ENCODE results near the gene KIFC1. TPM values are rescaled to one million over a fixed set of nuclear protein-coding genes. Genes with fewer than 3 reads are reported as not detected.

Gene KIFC1
- total and polyA plus RNA-seq, 12 donors: 0.09 to 6.1 (median 0.35) TPM; not detected in 2

GRCh38 chr6:33425668-33426577 lies 34.3 kb downstream of the KIFC1 start:
- ATAC-seq: peak; percentile 80 to 87 (median 84)
- H3K27ac ChIP-seq: peak overlapping the region; percentile 85 to 97 (median 92)
- 1 to 3% methylated on average over 43 of the region's 43 CpGs for WGBS, 2 donors
- intact Hi-C loops (cut with DNase I): loop anchor here in 5 of 10 donors (1.0 to 10.0 kb wide), 5 partner anchors 34 to 151 kb away; partner anchors contain the start of gene KIFC1 (in 4 of the 5)
- peaks cover 15 to 57% (median 46%) of the 10 kb centered on the region in 9 donors for H3K4me1 ChIP-seq
- H3K9me3 ChIP-seq: no peaks in the 10 kb centered on the region
- H3K36me3 ChIP-seq: no peaks in the 10 kb centered on the region
- TF ChIP-seq, protein P1, sequence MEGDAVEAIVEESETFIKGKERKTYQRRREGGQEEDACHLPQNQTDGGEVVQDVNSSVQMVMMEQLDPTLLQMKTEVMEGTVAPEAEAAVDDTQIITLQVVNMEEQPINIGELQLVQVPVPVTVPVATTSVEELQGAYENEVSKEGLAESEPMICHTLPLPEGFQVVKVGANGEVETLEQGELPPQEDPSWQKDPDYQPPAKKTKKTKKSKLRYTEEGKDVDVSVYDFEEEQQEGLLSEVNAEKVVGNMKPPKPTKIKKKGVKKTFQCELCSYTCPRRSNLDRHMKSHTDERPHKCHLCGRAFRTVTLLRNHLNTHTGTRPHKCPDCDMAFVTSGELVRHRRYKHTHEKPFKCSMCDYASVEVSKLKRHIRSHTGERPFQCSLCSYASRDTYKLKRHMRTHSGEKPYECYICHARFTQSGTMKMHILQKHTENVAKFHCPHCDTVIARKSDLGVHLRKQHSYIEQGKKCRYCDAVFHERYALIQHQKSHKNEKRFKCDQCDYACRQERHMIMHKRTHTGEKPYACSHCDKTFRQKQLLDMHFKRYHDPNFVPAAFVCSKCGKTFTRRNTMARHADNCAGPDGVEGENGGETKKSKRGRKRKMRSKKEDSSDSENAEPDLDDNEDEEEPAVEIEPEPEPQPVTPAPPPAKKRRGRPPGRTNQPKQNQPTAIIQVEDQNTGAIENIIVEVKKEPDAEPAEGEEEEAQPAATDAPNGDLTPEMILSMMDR (IDR thresholded peaks at IDR 0.05): peak; percentile 20 to 81 (median 70)
- peak overlapping the region; percentile 47 to 74 (median 64) for H3K4me3 ChIP-seq
- peak; percentile 86 to 91 for DNase-seq
- no peaks in the 10 kb centered on the region for H3K27me3 ChIP-seq

GRCh38 chr6:33426590-33427511 lies 35.2 kb downstream of the KIFC1 start:
- no peaks in the 10 kb centered on the region for H3K9me3 ChIP-seq
- peak overlapping the region; percentile 85 to 97 (median 92) for H3K27ac ChIP-seq
- no peak for DNase-seq
- 11 to 12% methylated on average over 12 of the region's 12 CpGs for WGBS, 2 donors
- H3K4me1 ChIP-seq: peaks cover 18 to 66% (median 55%) of the 10 kb centered on the region in 9 donors
- intact Hi-C loops (cut with DNase I): loop anchor here in 5 of 10 donors (1.0 to 10.0 kb wide), 5 partner anchors 35 to 150 kb away; partner anchors contain the start of gene KIFC1 (in 4 of the 5)
- peak overlapping the region; percentile 50 to 74 (median 66) for H3K4me3 ChIP-seq
- H3K27me3 ChIP-seq: no peaks in the 10 kb centered on the region
- TF ChIP-seq, protein P1 (IDR thresholded peaks at IDR 0.05): no peak
- no peak for ATAC-seq
- no peaks in the 10 kb centered on the region for H3K36me3 ChIP-seq

DNA sequence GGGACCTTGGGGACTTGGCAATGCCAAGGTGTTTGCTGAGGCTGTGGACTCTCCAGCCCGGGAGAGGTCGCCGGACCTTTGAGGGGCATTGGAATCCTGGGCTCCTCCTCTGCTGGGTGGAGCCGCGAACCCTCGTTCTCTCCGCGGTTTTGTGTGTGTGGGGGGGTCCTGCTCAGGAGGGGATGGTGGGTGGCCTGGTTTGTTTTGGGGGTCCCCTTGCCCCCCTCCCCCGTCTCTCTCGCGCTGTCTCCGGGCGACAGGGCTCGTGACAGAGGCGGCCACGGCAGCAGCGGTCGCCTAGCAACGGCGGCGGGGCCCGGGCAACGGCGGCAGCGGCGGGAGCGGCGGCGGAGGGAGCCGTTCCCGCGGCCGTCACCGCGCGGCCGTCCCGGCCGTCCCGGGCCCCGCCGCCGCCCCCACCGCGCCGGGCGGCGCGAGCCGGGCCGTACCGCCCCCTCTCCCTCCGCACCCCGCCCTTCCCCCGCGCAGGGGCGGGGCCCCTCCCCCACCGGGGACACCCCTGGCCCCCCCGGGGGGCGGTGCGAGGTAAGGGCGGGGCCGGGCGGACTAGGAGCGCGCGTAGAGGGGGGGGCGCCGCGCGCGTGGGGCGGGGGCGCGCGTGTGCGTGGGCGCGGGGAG lies 36.1 kb downstream of the KIFC1 start:
- H3K9me3 ChIP-seq: no peaks in the 10 kb centered on the region
- intact Hi-C loops (cut with DNase I): loop anchor here in 4 of 10 donors (2.0 to 10.0 kb wide), 4 partner anchors 35 to 150 kb away; partner anchors contain the start of gene KIFC1 (in 3 of the 4)
- DNase-seq: peak; percentile 51 to 62
- 0% methylated on average over 22 to 79 of the region's 79 CpGs for WGBS, 2 donors
- TF ChIP-seq, protein P1 (IDR thresholded peaks at IDR 0.05): peak in 2 of 9 donors; percentile 23 to 24
- H3K4me3 ChIP-seq: peak overlapping the region in 9 of 10 donors; percentile 50 to 74 (median 68)
- no peaks in the 10 kb centered on the region for H3K36me3 ChIP-seq
- H3K27me3 ChIP-seq: no peaks in the 10 kb centered on the region
- H3K27ac ChIP-seq: peak overlapping the region in 9 of 10 donors; percentile 67 to 97 (median 92)
- peak in 4 of 8 donors; percentile 0 to 7 (median 2) for ATAC-seq
- peaks cover 18 to 72% (median 59%) of the 10 kb centered on the region in 9 donors for H3K4me1 ChIP-seq
